ENCODE results near the gene SLC25A31. TPM values are rescaled to one million over a fixed set of nuclear protein-coding genes. Genes with fewer than 3 reads are reported as not detected.

Gene SLC25A31
- total RNA-seq, 1 donor from 2014 or later, result not detected

GRCh38 chr4:127737295-127737694, 7.1 kb downstream of the SLC25A31 start:
- H3K4me3 Mint-ChIP-seq, result no peak overlapping the region
- TF ChIP-seq CTCF (IDR thresholded peaks at IDR 0.05; ENCODE audit: unreplicated experiment), result no peak

GRCh38 chr4:127741247-127741646, 11.0 kb downstream of the SLC25A31 start:
- peaks cover 26% of the 10 kb centered on the region for H3K9me3 Mint-ChIP-seq
- H3K36me3 Mint-ChIP-seq, result no peaks in the 10 kb centered on the region
- no peak for TF ChIP-seq CTCF (IDR thresholded peaks at IDR 0.05; ENCODE audit: unreplicated experiment)
- no peak for DNase-seq (ENCODE audit: low spot score in 2 of 2, unreplicated experiment in 2 of 2)
- H3K27ac Mint-ChIP-seq, result no peak overlapping the region
- H3K27me3 Mint-ChIP-seq (ENCODE audit: low read depth), result peaks cover 6% of the 10 kb centered on the region
- H3K4me1 Mint-ChIP-seq, result peaks cover 10% of the 10 kb centered on the region
- no peak overlapping the region for H3K4me3 Mint-ChIP-seq

More at GRCh38 chr4:127737295-127737694, 7.1 kb downstream of the SLC25A31 start:
- DNase-seq (ENCODE audit: low spot score in 2 of 2, unreplicated experiment in 2 of 2), result no peak
- Mint-ChIP-seq H3K27ac (no peak overlapping the region), H3K9me3 (peaks cover 18% of the 10 kb centered on the region), H3K27me3 (ENCODE audit: low read depth) (no peaks in the 10 kb centered on the region), H3K36me3 (no peaks in the 10 kb centered on the region), H3K4me1 (peaks cover 14% of the 10 kb centered on the region)

- peaks cover 3% of the 10 kb centered on the region for H3K36me3 Mint-ChIP-seq
- DNase-seq (ENCODE audit: low spot score in 2 of 2, unreplicated experiment in 2 of 2), result no peak
- H3K4me1 Mint-ChIP-seq, result no peaks in the 10 kb centered on the region
- TF ChIP-seq CTCF (IDR thresholded peaks at IDR 0.05; ENCODE audit: unreplicated experiment), result no peak
- no peak overlapping the region for H3K4me3 Mint-ChIP-seq
- peaks cover 7% of the 10 kb centered on the region for H3K27me3 Mint-ChIP-seq (ENCODE audit: low read depth)
- no peak overlapping the region for H3K27ac Mint-ChIP-seq
- peaks cover 33% of the 10 kb centered on the region for H3K9me3 Mint-ChIP-seq
Observed at GRCh38 chr4:127747883-127748282, 17.7 kb downstream of the SLC25A31 start.

- Mint-ChIP-seq H3K4me3 (no peak overlapping the region), H3K36me3 (peaks cover 3% of the 10 kb centered on the region), H3K27ac (no peak overlapping the region), H3K9me3 (peaks cover 34% of the 10 kb centered on the region), H3K4me1 (no peaks in the 10 kb centered on the region), H3K27me3 (ENCODE audit: low read depth) (peaks cover 7% of the 10 kb centered on the region)
- TF ChIP-seq CTCF (IDR thresholded peaks at IDR 0.05; ENCODE audit: unreplicated experiment), result no peak
- no peak for DNase-seq (ENCODE audit: low spot score in 2 of 2, unreplicated experiment in 2 of 2)
Observed at GRCh38 chr4:127748957-127749356, 18.8 kb downstream of the SLC25A31 start.

- Mint-ChIP-seq H3K4me1 (no peaks in the 10 kb centered on the region), H3K9me3 (peaks cover 26% of the 10 kb centered on the region), H3K27me3 (ENCODE audit: low read depth) (no peaks in the 10 kb centered on the region), H3K36me3 (no peaks in the 10 kb centered on the region), H3K4me3 (no peak overlapping the region), H3K27ac (no peak overlapping the region)
- no peak for TF ChIP-seq CTCF (IDR thresholded peaks at IDR 0.05; ENCODE audit: unreplicated experiment)
- DNase-seq (ENCODE audit: low spot score in 2 of 2, unreplicated experiment in 2 of 2), result no peak
Observed at GRCh38 chr4:127756906-127757305, 26.7 kb downstream of the SLC25A31 start.
